Dendritic cell treated with granulocyte-macrophage colony-stimulating factor and Interleukin-4, amounts not matched to agents 40 ng/mL and 50 ng/mL, for 4 days (primary cell): Measurements from ENCODE around the gene OST4.

Source experiments
- H3K27ac Mint-ChIP-seq: one replicate; pipeline ENCODE4 v1.8.0; 2022; ENCODE audit warnings: mild to moderate bottlenecking, mixed read lengths
- H3K27me3 Mint-ChIP-seq: one replicate; pipeline ENCODE4 v1.8.0; 2022; ENCODE audit warnings: mild to moderate bottlenecking, mixed read lengths
- H3K36me3 Mint-ChIP-seq: one replicate; pipeline ENCODE4 v1.8.0; 2022; ENCODE audit warnings: low read depth, mixed read lengths
- H3K4me1 Mint-ChIP-seq: one replicate; pipeline ENCODE4 v1.8.0; 2022; ENCODE audit warnings: low read depth, mixed read lengths
- H3K4me3 Mint-ChIP-seq: one replicate; pipeline ENCODE4 v1.8.0; 2022; ENCODE audit warnings: mild to moderate bottlenecking, moderate library complexity, mixed read lengths
- H3K9me3 Mint-ChIP-seq: one replicate; pipeline ENCODE4 v1.8.0; 2022; ENCODE audit warnings: mixed read lengths
- intact Hi-C: fragments of 100-400 bp; cut with micrococcal nuclease; formaldehyde crosslinking; loops from one replicate; pipeline ENCODE4 v1.15.0; 2022

The OST4 gene

DNA sequence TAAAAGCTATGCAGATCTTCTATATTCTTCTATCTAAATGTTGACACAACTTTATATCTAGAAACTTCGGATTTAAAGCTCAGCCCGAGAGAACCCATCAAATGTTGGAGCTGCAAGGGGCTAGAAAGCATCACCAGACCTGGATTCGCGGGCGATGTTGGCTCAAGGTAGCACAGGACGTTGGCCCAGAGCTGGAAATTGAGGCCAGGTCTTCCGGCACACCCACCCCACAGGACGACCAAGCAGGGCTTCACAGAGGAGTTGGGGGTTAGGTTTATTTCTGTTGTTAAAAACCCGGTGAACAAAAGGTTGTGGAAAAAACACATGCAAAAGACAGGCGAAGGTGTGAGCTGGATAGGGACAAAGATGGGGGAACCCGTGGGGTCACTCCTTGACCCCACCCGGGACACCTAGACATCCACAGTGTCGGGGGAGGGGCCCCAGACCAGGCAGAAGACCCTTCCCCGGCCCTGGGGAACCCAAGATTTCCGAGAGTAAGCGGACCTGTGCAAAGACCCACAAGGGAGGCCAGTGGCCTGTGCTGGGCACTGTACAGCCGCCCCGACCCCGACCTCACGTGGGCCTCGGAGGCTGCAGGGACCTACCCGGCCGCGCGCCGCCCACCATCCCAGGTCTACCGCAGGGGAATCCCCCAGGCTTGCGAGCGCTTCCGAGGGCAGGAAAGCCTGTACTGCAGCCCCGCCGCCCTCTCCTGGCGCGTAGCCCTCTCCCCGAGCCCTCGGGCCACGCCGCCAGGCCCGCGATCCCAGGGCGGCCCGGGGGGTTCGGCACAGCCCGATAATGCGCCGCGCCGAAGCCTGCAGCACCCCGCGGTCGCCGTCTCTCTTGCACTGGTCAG is 21.8 kb downstream of the OST4 start:
- Mint-ChIP-seq H3K27me3 (peaks cover 6% of the 10 kb centered on the region), H3K36me3 (peaks cover 30% of the 10 kb centered on the region), H3K4me3 (peak overlapping the region; percentile 91), H3K27ac (peak overlapping the region; percentile 80), H3K9me3 (no peaks in the 10 kb centered on the region), H3K4me1 (peaks cover 27% of the 10 kb centered on the region)
- intact Hi-C loops, result loop anchor here (2.0 kb wide), 1 partner anchor 31 kb away; no protein-coding TSS in a partner anchor

DNA sequence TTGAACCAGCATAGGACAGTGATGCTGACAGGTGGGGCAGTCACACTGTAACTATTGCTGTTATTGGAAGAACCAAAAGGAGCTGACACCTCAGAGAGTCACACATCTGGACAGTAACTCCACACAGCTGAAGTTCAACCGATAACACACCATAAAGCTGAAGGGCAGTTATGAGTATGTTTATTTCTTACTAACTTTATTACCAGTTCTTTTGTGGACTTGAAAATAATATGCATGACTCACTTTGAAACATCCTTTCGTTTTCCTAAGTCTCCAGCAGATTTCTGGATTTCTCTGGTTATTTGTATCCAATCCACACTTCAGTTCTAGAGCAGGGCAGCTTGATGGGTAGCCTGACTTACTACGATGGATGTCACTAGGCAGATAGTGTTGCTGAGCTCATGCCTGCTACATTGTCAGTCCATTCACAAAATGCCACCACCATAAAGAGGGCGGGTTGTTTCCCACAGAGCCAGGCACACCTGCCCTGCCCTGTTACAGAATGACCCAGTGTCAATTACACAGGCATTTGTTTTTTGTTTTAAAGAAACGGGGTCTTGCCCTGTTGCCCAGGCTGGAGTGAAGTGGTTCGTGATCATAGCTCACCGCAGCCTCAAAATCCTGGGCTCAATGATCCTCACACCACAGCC is 28.3 kb downstream of the OST4 start:
- H3K4me1 Mint-ChIP-seq, result peaks cover 17% of the 10 kb centered on the region
- no peak overlapping the region for H3K27ac Mint-ChIP-seq
- no peaks in the 10 kb centered on the region for H3K27me3 Mint-ChIP-seq
- no peaks in the 10 kb centered on the region for H3K9me3 Mint-ChIP-seq
- intact Hi-C loops, result no loop called here
- peaks cover 48% of the 10 kb centered on the region for H3K36me3 Mint-ChIP-seq
- H3K4me3 Mint-ChIP-seq, result no peak overlapping the region

DNA sequence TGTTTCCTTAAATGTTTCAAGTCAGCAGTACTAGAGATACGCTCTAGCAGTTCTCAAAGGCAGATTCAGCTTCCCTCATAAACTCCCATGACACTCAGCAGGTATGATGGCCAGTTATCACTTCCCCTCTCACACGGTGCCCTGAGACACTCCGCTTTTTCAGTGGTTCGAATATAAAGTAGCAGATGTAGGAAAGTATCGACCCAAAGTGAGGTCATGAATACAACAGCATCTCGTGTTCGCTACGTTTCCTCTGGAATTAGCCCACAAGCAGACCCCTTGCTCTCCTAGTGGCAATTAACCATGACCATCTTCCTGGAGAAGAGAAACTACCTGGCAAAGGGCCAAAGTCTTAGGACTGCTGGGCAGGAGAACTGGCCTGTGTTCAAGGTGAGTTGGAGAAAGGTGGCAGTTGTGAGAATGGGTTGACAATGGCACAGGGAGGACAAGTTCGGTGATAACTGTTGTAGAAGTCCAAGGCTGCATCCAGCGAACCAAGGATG is 29.2 kb downstream of the OST4 start:
- Mint-ChIP-seq H3K36me3 (peaks cover 57% of the 10 kb centered on the region), H3K27me3 (no peaks in the 10 kb centered on the region), H3K9me3 (no peaks in the 10 kb centered on the region), H3K4me1 (peaks cover 17% of the 10 kb centered on the region), H3K4me3 (no peak overlapping the region), H3K27ac (no peak overlapping the region)
- intact Hi-C loops, result no loop called here

DNA sequence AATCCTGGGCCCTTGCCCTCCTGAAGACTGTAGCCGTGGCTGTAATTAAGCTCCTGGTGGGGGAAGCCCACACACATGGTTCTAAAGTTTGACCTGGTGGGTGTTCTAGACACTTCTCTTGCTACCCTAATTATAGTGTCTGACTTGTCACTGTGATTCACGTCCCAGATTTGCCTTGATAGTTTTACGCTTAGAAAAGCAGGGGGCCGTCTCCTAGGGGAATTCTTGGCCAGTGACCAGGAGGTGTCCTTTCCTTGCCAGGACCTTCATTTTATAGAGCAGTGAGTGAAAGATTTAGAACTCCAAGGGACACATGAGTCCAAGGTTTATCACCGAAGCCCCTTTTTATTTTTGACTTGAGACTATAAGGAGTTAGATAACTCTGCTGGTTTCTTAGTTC is 29.7 kb downstream of the OST4 start:
- no peaks in the 10 kb centered on the region for H3K9me3 Mint-ChIP-seq
- no peak overlapping the region for H3K4me3 Mint-ChIP-seq
- H3K27me3 Mint-ChIP-seq, result no peaks in the 10 kb centered on the region
- intact Hi-C loops, result no loop called here
- peaks cover 62% of the 10 kb centered on the region for H3K36me3 Mint-ChIP-seq
- no peak overlapping the region for H3K27ac Mint-ChIP-seq
- H3K4me1 Mint-ChIP-seq, result peaks cover 17% of the 10 kb centered on the region

DNA sequence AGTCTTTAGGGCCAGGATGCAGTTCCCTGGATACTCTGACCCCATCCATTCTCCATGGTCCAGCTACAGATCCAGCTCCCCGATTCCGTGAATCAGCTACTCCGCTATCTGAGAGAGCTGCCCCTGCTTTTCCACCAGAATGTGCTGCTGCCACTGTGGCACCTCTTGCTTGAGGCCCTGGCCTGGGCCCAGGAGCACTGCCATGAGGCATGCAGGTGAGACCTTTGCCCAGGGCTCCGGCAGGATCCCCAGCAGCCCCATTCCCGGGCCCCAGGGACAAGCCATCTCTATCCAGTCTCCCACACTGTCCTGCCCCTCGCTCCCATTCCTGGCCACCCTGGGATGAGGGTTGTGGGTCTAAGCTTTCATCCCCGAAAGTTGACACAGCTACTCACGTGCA is 31.2 kb downstream of the OST4 start:
- intact Hi-C loops, result no loop called here
- Mint-ChIP-seq H3K27me3 (no peaks in the 10 kb centered on the region), H3K36me3 (peaks cover 77% of the 10 kb centered on the region), H3K4me3 (no peak overlapping the region), H3K4me1 (peaks cover 17% of the 10 kb centered on the region), H3K9me3 (no peaks in the 10 kb centered on the region), H3K27ac (no peak overlapping the region)

DNA sequence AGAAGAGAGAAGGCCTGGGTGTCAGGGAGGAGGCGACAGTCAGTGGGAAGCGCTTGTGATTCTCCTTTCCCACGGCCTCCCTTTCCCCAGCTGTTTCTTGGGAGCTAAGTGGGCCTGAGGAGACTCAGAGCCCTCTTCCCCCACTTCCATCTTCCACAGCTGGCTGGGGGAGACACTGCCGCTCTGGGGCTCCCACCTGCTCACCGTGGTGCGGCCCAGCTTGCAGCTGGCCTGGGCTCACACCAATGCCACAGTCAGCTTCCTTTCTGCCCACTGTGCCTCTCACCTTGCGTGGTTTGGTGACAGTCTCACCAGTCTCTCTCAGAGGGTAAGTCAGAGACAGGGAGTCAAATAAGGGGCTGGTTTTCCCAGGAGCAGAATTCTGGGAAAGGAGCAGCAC is 31.6 kb downstream of the OST4 start:
- H3K4me1 Mint-ChIP-seq, result peaks cover 21% of the 10 kb centered on the region
- H3K27me3 Mint-ChIP-seq, result no peaks in the 10 kb centered on the region
- H3K9me3 Mint-ChIP-seq, result no peaks in the 10 kb centered on the region
- peaks cover 81% of the 10 kb centered on the region for H3K36me3 Mint-ChIP-seq
- H3K4me3 Mint-ChIP-seq, result no peak overlapping the region
- H3K27ac Mint-ChIP-seq, result no peak overlapping the region
- intact Hi-C loops, result no loop called here

DNA sequence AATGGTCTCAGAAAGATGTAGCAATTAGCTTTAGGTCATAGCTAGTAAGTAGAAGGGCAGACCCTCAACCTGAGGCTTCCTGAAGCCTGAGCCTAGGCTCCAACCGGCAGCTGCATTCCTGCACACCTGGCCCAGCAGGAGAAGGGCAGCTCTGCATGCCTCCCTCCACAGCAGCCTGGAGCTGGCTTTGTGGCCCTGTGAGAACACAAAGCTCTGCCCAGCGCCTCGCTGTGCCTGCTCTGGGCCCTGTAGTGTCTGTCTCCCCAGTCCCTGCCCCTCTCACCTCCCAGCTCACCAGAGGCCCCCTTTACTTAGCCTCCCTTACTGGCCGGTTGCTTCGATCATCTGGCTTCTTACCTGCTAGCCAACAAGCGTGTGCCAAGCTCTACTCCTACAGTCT is 32.0 kb downstream of the OST4 start:
- Mint-ChIP-seq H3K9me3 (no peaks in the 10 kb centered on the region), H3K27ac (no peak overlapping the region), H3K36me3 (peaks cover 84% of the 10 kb centered on the region), H3K4me3 (no peak overlapping the region), H3K4me1 (peaks cover 25% of the 10 kb centered on the region), H3K27me3 (no peaks in the 10 kb centered on the region)
- intact Hi-C loops, result no loop called here

DNA sequence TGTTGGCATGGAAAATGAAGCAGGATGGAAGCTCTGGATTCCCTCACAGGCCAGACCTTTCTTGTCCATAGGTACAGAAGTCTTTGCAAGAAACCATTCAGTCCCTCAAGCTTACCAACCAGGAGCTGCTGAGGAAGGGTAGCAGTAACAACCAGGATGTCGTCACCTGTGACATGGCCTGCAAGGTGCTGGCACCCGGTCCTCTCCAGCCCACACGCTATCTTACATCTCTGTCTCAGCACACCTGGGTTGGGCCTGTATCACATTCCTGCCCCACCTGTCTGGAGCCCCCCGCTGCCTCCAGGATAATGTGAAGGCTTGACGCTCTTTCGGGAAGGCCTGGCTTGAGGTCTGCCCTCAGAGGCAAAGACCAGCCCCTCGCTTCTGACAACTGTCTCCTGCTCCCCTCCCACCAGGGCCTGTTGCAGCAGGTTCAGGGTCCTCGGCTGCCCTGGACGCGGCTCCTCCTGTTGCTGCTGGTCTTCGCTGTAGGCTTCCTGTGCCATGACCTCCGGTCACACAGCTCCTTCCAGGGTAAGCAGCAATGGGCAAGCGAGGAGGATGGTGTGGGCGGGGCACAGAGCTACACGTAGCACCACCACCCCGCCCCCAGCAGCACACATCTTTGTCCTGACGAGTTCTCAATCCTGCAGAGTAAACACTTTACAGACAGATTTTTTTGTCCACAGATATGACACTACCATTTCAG is 32.7 kb downstream of the OST4 start:
- Mint-ChIP-seq H3K27ac (no peak overlapping the region), H3K9me3 (no peaks in the 10 kb centered on the region), H3K4me1 (peaks cover 32% of the 10 kb centered on the region)

DNA sequence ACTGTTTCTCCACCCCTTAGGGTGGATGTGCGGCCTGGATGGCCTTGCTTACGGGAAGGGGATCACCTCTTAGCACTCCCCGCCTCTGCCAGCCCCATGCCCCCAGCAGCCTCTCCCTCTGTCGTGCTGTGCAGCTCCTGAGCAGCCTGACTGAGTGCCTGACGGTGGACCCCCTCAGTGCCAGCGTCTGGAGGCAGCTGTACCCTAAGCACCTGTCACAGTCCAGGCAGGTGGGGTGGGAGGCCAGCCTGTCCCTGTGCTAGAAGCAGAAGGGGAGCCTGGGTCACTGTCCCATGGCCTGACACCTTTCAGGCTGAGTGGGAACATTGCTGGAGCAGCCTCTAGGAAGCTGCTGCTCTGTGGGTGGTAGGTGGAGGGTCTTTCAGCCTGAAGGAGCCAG is 33.4 kb downstream of the OST4 start:
- no peak overlapping the region for H3K27ac Mint-ChIP-seq
- intact Hi-C loops, result no loop called here
- H3K9me3 Mint-ChIP-seq, result no peaks in the 10 kb centered on the region
- H3K4me1 Mint-ChIP-seq, result peaks cover 36% of the 10 kb centered on the region
- no peaks in the 10 kb centered on the region for H3K27me3 Mint-ChIP-seq
- no peak overlapping the region for H3K4me3 Mint-ChIP-seq
- peaks cover 95% of the 10 kb centered on the region for H3K36me3 Mint-ChIP-seq

More for the DNA sequence above, 32.7 kb downstream of the OST4 start:
- Mint-ChIP-seq H3K36me3 (peaks cover 90% of the 10 kb centered on the region), H3K27me3 (no peaks in the 10 kb centered on the region), H3K4me3 (no peak overlapping the region)
- intact Hi-C loops, result no loop called here

DNA sequence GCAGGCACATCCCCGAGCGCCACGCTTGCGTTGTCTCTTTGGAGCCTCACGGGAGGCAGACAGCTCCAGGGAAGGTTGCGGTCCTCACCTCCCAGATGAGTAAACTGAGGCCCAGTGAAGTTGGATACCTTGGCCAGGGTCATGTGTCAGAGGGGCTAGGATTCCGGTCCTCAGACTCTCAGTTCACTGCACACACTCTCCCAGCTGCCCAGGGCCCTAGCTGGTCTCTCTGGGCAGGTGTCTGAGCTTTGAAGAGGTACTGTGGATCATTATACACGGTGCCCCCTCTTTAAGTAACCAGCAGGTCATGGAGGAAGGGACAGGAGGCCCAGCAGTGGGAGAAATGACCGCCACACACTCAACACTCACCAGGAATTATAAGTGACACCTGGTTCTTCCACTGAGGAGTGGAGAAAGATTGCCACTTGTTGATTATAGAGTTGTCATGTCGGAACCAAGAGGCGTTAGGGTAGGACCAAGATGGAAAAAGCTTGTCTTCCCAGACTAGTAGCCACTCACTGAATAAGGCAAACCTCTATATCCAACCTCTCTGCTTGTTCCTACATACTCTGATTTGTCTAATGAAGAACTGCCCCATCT is 38.1 kb downstream of the OST4 start:
- Mint-ChIP-seq H3K4me3 (peak overlapping the region; percentile 88), H3K9me3 (no peaks in the 10 kb centered on the region), H3K27ac (peak overlapping the region; percentile 88), H3K36me3 (peaks cover 70% of the 10 kb centered on the region), H3K4me1 (peaks cover 34% of the 10 kb centered on the region), H3K27me3 (no peaks in the 10 kb centered on the region)
- intact Hi-C loops, result loop anchor here (5.0 kb wide), 1 partner anchor 39 kb away; the partner anchor contains the start of gene OST4

DNA sequence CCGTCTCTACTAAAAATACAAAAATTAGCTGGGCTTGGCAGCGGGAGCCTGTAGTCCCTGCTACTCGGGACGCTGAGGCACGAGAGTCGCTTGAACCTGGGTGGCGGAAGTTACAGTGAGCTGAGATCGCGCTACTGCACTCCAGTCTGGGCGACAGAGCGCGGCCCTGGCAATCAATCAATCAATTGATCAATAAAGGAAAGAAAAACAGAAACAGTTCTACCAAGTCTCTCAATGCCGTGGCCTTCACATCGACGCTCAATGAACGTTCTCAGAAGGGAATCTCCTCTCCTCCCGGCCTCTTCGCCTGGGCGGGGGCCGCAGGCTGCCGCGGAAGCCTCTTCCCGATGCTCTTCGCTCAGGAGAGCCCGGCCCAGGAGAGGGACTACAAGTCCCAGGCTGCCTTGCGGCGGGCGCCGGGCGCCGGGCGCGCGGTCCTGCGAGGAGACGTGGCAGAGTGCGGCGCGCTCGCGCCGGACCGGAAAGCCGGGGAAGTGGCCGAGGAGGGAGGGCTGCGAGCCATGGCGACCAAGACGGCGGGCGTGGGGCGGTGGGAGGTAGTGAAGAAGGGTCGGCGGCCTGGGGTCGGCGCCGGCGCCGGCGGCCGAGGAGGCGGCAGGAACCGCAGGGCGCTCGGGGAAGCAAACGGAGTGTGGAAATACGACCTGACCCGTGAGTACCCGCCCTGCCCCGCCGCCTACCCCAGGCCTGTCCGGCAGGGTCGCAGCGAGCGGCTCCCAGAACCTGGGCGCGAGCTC is 38.8 kb downstream of the OST4 start, which contains the start of gene TMEM214:
TMEM214 (plus strand) TSS at position 471 of the 758 bp plus-strand sequence; CDS start at position 522, 51 bp downstream.
- intact Hi-C loops, result loop anchor here (1.0 to 5.0 kb wide), 2 partner anchors 19 to 40 kb away; partner anchors contain the start of genes AGBL5 and OST4
- Mint-ChIP-seq H3K4me1 (peaks cover 34% of the 10 kb centered on the region), H3K36me3 (peaks cover 70% of the 10 kb centered on the region), H3K4me3 (peak within 1 kb of the TSS; percentile 88), H3K9me3 (no peaks in the 10 kb centered on the region), H3K27me3 (no peaks in the 10 kb centered on the region), H3K27ac (peak within 1 kb of the TSS; percentile 88)

DNA sequence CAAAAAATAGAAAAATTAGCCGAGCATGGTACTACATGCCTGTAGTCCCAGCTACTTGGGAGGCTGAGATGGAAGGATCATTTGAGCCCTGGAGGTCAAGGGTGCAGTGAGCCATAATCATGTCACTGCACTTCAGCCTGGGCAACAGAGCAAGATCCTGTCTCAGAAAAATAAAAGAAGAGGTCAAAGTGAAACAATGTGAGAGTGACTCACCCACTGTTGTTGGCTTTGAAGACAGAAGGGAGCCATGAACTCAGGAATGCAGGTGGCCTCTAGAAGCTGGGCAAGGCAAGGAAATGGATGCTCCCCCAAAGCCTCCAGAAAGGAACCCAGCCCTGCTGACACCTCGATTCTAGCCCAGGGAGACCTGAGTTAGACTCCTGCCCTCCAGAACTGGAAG is 42.4 kb downstream of the OST4 start:
- intact Hi-C loops, result no loop called here
- no peak overlapping the region for H3K27ac Mint-ChIP-seq
- peaks cover 70% of the 10 kb centered on the region for H3K36me3 Mint-ChIP-seq
- H3K4me3 Mint-ChIP-seq, result no peak overlapping the region
- H3K9me3 Mint-ChIP-seq, result no peaks in the 10 kb centered on the region
- peaks cover 22% of the 10 kb centered on the region for H3K4me1 Mint-ChIP-seq
- H3K27me3 Mint-ChIP-seq, result no peaks in the 10 kb centered on the region

DNA sequence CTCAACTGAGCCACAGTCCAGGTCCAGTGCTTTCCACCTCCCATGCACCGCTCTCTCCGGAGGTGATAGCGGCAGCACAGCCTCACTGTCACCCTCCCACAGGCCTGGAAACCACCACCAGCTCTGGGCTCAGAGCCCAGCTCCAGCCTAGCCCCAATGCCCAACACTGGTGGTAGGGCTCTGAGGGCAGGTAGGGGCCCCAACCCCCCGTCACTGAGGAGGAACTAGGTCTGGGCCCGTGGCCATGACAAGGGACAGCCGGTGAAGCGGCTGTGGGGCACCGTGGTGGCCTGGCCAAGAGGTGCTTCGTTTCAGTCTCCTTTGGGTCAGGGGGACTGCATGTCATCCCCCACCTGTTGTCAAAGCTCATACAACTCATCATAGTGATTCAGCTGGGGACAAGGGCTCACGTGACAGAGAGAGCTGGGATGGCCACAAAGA is 44.2 kb downstream of the OST4 start:
- H3K36me3 Mint-ChIP-seq, result peaks cover 75% of the 10 kb centered on the region
- no peak overlapping the region for H3K27ac Mint-ChIP-seq
- no peaks in the 10 kb centered on the region for H3K9me3 Mint-ChIP-seq
- H3K4me3 Mint-ChIP-seq, result no peak overlapping the region
- H3K4me1 Mint-ChIP-seq, result peaks cover 14% of the 10 kb centered on the region
- H3K27me3 Mint-ChIP-seq, result no peaks in the 10 kb centered on the region
- intact Hi-C loops, result no loop called here
